Measurements from ENCODE around the gene ENDOG. TPM values are rescaled to one million over a fixed set of nuclear protein-coding genes. Genes with fewer than 3 reads are reported as not detected.
"Not testable (repeated sequence)": the region's sequence is repeated elsewhere in the genome, so short reads cannot be mapped to it uniquely, and the experiment has no call there.

The ENDOG gene
- total RNA-seq, 2 donors from 2014 or later: 22.4 to 24.9 TPM

DNA sequence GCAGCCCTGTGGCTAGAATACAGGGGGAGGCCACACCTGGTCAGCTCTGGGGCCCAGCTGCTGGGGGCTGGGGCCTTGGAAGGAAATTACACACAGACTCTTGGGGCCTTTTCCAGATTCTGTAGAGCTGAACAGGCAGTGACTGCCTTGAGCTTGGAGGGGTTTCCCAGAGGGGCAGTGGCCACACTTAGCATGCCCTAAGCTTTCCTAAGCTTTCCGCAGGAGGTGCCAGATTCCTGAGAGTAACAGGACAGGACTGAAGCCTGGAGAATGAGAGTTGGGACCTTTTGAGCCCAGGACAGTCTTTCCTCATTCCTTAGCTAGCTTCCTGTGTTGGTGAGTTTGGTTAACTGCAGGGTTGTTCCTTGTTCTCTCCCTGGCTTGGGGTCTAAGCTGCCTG lies 29.9 kb upstream of the ENDOG start:
- no peak for ATAC-seq
- intact Hi-C loops (cut with DNase I): no loop called here
- no peak overlapping the region for H3K4me3 ChIP-seq
- TF ChIP-seq, protein P1, sequence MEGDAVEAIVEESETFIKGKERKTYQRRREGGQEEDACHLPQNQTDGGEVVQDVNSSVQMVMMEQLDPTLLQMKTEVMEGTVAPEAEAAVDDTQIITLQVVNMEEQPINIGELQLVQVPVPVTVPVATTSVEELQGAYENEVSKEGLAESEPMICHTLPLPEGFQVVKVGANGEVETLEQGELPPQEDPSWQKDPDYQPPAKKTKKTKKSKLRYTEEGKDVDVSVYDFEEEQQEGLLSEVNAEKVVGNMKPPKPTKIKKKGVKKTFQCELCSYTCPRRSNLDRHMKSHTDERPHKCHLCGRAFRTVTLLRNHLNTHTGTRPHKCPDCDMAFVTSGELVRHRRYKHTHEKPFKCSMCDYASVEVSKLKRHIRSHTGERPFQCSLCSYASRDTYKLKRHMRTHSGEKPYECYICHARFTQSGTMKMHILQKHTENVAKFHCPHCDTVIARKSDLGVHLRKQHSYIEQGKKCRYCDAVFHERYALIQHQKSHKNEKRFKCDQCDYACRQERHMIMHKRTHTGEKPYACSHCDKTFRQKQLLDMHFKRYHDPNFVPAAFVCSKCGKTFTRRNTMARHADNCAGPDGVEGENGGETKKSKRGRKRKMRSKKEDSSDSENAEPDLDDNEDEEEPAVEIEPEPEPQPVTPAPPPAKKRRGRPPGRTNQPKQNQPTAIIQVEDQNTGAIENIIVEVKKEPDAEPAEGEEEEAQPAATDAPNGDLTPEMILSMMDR (IDR thresholded peaks at IDR 0.05): no peak
- TF ChIP-seq POLR2A (IDR thresholded peaks at IDR 0.05): no peak
- 87% methylated on average over 1 of the region's 1 CpG; no CpG with 5 or more reads in 1 of the 2 donors for WGBS, 2 donors
- no peaks in the 10 kb centered on the region for H3K9me3 ChIP-seq
- no peak for DNase-seq
- no peaks in the 10 kb centered on the region for H3K27me3 ChIP-seq
- H3K36me3 ChIP-seq (replicated peaks in 1 of 2; ENCODE audit: insufficient read depth in 1 of 2, low read depth in 2 of 2): peaks cover 0 to 10% of the 10 kb centered on the region in 2 donors
- H3K27ac ChIP-seq: no peak overlapping the region
- H3K4me1 ChIP-seq: peaks cover 28% of the 10 kb centered on the region

- Histone ChIP-seq H3K4me3 (no peak overlapping the region), H3K36me3 (replicated peaks in 1 of 2; ENCODE audit: insufficient read depth in 1 of 2, low read depth in 2 of 2) (peaks cover 0 to 10% of the 10 kb centered on the region in 2 donors), H3K27ac (no peak overlapping the region), H3K4me1 (peaks cover 37% of the 10 kb centered on the region), H3K9me3 (no peaks in the 10 kb centered on the region), H3K27me3 (no peaks in the 10 kb centered on the region)
- intact Hi-C loops (cut with DNase I): no loop called here
- DNase-seq: no peak
- 90 to 96% methylated on average over 4 of the region's 4 CpGs for WGBS, 2 donors
- ATAC-seq: no peak
- TF ChIP-seq POLR2A (IDR thresholded peaks at IDR 0.05): no peak
- TF ChIP-seq, protein P1 (IDR thresholded peaks at IDR 0.05): no peak
Observed at GRCh38 chr9:128790536-128790935, 27.8 kb upstream of the ENDOG start.

DNA sequence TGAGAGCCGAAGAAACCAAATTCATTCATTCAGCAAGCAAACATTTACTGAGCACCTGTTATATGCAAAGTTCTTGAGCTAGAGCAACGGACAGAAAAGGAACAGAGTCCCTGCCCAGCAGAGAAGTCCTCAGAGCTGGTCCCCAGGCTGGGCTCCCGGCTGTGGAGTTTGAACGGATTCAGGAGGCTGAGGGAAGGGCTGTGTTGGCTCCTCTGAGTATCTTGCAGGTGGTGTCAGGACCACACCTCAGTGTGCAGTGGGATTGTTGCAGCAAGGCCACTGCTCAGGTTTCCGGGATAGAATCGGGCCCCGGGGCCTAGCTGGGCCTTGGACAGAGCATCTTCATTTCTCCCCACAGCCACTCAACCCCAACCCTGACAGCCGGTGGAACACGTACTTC lies 26.2 kb upstream of the ENDOG start:
- Histone ChIP-seq H3K4me3 (no peak overlapping the region), H3K27me3 (no peaks in the 10 kb centered on the region), H3K36me3 (replicated peaks in 1 of 2; ENCODE audit: insufficient read depth in 1 of 2, low read depth in 2 of 2) (peaks cover 0 to 14% of the 10 kb centered on the region in 2 donors), H3K27ac (peak overlapping the region in 2 of 4 donors; percentile 55 to 66), H3K4me1 (peaks cover 37% of the 10 kb centered on the region), H3K9me3 (no peaks in the 10 kb centered on the region)
- intact Hi-C loops (cut with DNase I): no loop called here
- TF ChIP-seq, protein P1 (IDR thresholded peaks at IDR 0.05): no peak
- no peak for TF ChIP-seq POLR2A (IDR thresholded peaks at IDR 0.05)
- DNase-seq (no peak), ATAC-seq (no peak)
- 73 to 82% methylated on average over 3 to 9 of the region's 9 CpGs for WGBS, 2 donors

- H3K27ac ChIP-seq: peak overlapping the region; percentile 36 to 66 (median 53)
- H3K36me3 ChIP-seq (replicated peaks in 1 of 2; ENCODE audit: insufficient read depth in 1 of 2, low read depth in 2 of 2): peaks cover 0 to 22% of the 10 kb centered on the region in 2 donors
- ATAC-seq: peak; percentile 69
- intact Hi-C loops (cut with DNase I): no loop called here
- WGBS, 2 donors: 31 to 33% methylated on average over 5 to 8 of the region's 8 CpGs
- TF ChIP-seq POLR2A (IDR thresholded peaks at IDR 0.05): no peak
- TF ChIP-seq, protein P1 (IDR thresholded peaks at IDR 0.05): no peak
- H3K4me3 ChIP-seq: no peak overlapping the region
- peak; percentile 51 to 77 (median 74) for DNase-seq
- no peaks in the 10 kb centered on the region for H3K27me3 ChIP-seq
- no peaks in the 10 kb centered on the region for H3K9me3 ChIP-seq
- peaks cover 32% of the 10 kb centered on the region for H3K4me1 ChIP-seq
Observed at GRCh38 chr9:128792978-128793686, 25.2 kb upstream of the ENDOG start.

DNA sequence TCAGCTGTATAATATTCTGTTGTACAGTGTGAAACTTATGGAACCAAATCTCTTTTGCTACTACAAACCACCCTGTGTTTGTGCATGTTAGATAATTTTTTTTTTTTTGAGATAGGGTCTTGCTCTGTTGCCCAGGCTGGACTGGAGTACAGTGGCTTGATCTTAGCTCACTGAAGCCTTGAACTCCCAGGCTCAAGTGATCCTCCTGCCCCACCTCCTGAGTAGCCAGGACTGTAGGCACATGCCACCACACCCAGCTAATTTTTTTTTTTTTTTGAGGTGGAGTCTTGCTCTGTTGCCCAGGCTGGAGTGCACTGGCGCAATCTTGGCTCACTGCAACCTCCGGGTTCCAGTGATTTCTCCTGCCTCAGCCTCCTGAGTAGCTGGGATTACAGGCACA lies 23.3 kb upstream of the ENDOG start:
- ATAC-seq; DNase-seq; H3K27ac ChIP-seq; H3K4me3 ChIP-seq; H3K27me3 ChIP-seq; H3K9me3 ChIP-seq; intact Hi-C loops (cut with DNase I): not testable (repeated sequence)
- H3K4me1 ChIP-seq: peaks cover 24% of the 10 kb centered on the region
- peaks cover 0 to 33% of the 10 kb centered on the region in 2 donors for H3K36me3 ChIP-seq (replicated peaks in 1 of 2; ENCODE audit: insufficient read depth in 1 of 2, low read depth in 2 of 2)
- 41 to 50% methylated on average over 2 of the region's 2 CpGs for WGBS, 2 donors
